Inflammatory macrophage treated with lipopolysaccharide for 4 hours (primary cell): ENCODE data around the gene PCDHGA2.
A peak's percentile ranks its signal among the peaks of the same experiment; 100 is the strongest.
"Not testable (repeated sequence)": the region's sequence is repeated elsewhere in the genome, so short reads cannot be mapped to it uniquely, and the experiment has no call there.

Source experiments
- DNase-seq: peaks from one replicate; pipeline ENCODE4 v3.0.0-alpha.2; 2020

Gene PCDHGA2

DNA sequence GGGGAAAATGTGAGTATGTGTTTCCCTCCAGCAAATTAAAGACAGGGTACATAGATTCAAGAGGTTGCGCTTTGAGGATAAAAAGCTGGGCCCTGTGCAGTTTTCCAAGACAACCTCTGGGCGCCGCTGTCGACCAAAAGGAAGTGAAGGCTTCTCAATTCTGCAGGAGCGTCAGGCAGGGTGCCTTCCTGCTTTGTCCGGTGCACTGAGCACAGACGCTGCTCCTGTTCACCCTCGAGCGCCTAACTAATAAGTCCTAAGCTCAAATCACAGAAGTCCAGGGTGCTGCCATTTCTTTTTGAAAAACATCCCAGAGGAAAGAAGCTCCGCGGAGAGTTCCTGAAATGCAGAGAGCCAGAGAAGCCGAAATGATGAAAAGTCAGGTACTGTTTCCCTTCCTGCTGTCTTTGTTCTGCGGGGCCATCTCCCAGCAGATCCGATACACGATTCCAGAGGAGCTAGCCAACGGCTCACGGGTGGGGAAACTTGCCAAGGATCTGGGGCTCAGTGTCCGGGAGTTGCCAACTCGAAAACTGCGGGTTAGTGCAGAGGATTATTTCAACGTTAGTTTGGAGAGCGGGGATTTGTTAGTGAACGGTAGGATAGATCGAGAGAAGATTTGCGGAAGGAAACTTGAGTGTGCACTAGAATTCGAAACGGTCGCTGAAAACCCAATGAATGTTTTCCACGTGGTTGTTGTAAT lies 11.5 kb downstream of the PCDHGA2 start, which contains the start of gene PCDHGB1:
TSS of gene PCDHGB1 (plus strand) at position 183 of the 703 bp plus-strand sequence. CDS start at position 345, 162 bp downstream.
- DNase-seq = no peak

- no peak for DNase-seq
These were observed 13.0 kb downstream of the PCDHGA2 start for GRCh38 chr5:141351591-141351990.

- no peak for DNase-seq
These were observed 16.4 kb downstream of the PCDHGA2 start, which contains the start of gene PCDHGA4 for GRCh38 chr5:141354900-141355469. PCDHGA4 (plus strand) TSS chr5:141355021; CDS start chr5:141355108, 87 bp downstream.

- DNase-seq = no peak
These were observed 17.1 kb downstream of the PCDHGA2 start for GRCh38 chr5:141355641-141356040.

- DNase-seq = no peak
These were observed 17.6 kb downstream of the PCDHGA2 start for GRCh38 chr5:141356133-141356532.

DNA sequence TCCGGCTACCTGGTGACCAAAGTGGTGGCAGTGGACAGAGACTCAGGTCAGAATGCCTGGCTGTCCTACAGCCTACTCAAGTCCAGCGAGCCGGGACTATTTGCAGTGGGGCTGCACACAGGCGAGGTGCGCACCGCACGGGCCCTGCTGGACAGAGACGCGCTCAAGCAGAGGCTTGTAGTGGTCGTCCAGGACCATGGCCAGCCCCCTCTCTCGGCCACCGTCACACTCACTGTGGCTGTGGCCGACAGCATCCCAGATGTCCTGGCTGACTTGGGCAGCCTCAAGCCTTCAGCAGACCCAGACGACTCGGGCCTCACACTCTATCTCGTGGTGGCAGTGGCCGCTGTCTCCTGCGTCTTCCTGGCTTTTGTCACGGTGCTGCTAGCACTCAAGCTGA lies 18.4 kb downstream of the PCDHGA2 start:
- DNase-seq = no peak

DNA sequence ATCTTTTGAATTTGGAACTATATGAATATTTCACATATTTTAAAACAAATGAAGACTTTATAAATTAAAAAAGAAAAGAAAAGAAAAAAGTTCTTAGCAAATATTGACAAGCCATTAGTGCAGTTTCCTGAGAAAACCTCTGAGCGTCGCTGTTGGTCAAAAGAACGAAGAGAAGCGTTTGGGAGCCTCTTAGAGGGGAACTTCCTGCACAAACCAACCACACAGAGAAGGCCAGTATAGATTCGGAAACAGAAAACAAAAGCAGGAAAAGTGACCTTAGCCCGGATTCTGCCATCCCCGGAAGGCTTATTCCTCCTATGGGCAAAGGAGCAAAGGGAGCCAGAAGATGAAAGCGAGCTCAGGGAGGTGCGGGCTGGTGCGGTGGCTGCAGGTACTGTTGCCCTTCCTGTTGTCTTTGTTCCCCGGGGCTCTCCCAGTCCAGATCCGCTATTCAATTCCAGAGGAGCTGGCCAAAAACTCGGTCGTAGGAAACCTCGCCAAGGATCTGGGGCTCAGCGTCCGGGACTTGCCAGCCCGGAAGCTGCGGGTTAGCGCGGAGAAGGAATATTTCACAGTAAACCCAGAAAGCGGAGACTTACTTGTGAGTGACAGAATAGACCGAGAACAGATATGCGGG lies 21.3 kb downstream of the PCDHGA2 start, which contains the start of gene PCDHGB2:
TSS of gene PCDHGB2 (plus strand) at position 205 of the 637 bp plus-strand sequence. CDS start at position 347, 142 bp downstream.
- DNase-seq = peak; percentile 15

- DNase-seq = no peak
These were observed 22.1 kb downstream of the PCDHGA2 start for GRCh38 chr5:141360685-141361084.

DNA sequence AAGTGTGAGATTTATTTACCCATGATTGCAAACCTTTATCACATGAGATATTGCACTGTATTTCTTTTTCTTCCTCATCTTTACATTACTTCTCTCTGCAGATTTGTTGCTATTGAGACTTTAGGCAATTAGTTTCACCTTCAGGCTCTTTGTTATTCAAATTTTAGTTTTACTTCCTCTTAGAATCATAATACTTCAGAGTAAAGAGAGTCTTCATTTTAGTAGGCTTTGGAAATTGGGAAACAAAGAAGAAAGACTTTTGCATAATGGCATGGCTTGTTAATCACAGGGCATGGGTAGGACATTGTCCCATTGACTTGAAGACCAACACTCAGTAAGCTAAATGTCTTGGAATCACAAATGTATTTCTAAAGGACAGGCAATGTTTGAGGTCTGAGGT lies 24.2 kb downstream of the PCDHGA2 start:
- DNase-seq = no peak

- no peak for DNase-seq
These were observed 25.5 kb downstream of the PCDHGA2 start, which contains the start of gene PCDHGA5 for GRCh38 chr5:141363952-141364660. PCDHGA5 (plus strand) TSS chr5:141364162; CDS start chr5:141364331, 169 bp downstream.

DNA sequence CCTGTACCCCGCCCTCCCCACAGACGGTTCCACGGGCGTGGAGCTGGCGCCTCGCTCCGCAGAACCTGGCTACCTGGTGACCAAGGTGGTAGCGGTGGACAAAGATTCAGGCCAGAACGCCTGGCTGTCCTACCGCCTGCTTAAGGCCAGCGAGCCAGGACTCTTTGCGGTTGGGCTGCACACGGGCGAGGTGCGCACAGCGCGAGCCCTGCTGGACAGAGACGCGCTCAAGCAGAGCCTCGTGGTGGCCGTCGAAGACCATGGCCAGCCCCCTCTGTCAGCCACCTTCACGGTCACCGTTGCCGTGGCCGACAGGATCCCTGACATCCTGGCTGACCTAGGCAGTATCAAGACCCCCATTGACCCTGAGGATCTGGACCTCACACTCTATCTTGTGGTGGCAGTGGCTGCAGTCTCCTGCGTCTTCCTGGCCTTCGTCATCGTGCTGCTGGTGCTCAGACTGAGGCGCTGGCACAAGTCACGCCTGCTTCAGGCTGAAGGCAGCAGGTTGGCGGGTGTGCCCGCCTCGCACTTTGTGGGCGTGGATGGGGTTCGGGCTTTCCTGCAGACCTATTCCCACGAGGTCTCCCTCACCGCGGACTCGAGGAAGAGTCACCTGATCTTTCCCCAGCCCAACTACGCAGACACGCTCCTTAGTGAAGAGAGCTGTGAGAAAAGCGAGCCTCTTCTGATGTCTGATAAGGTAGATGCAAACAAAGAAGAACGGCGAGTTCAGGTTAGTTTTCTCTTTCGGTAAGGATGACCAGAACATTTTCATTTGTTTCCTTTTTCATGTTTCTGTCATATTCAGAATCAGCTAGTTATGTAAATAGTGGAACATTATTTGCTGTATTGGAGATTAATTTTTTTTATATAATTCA lies 27.7 kb downstream of the PCDHGA2 start:
- no peak for DNase-seq

GRCh38 chr5:141369994-141370848 lies 31.7 kb downstream of the PCDHGA2 start, which contains the start of gene PCDHGB3:
PCDHGB3 (plus strand) TSS chr5:141370242; CDS start chr5:141370395, 153 bp downstream.
- DNase-seq = no peak

- DNase-seq = no peak
These were observed 33.3 kb downstream of the PCDHGA2 start for GRCh38 chr5:141371572-141372475.

- no peak for DNase-seq
These were observed 35.2 kb downstream of the PCDHGA2 start, which contains the start of gene PCDHGA6 for GRCh38 chr5:141373673-141374317. PCDHGA6 (plus strand) TSS chr5:141373891; CDS start chr5:141374084, 193 bp downstream.

DNA sequence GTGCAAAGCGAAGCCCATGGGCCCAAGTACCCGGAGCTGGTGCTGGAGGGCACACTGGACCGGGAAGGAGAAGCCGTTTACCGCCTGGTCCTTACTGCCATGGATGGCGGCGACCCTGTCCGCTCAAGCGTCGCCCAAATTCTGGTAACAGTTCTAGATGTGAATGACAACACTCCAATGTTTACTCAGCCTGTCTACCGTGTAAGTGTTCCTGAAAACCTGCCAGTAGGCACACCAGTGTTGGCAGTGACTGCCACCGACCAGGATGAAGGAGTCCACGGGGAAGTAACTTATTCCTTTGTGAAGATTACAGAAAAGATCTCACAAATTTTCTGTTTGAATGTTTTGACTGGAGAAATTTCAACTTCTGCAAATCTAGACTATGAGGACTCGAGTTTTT lies 36.1 kb downstream of the PCDHGA2 start:
- no peak for DNase-seq

DNA sequence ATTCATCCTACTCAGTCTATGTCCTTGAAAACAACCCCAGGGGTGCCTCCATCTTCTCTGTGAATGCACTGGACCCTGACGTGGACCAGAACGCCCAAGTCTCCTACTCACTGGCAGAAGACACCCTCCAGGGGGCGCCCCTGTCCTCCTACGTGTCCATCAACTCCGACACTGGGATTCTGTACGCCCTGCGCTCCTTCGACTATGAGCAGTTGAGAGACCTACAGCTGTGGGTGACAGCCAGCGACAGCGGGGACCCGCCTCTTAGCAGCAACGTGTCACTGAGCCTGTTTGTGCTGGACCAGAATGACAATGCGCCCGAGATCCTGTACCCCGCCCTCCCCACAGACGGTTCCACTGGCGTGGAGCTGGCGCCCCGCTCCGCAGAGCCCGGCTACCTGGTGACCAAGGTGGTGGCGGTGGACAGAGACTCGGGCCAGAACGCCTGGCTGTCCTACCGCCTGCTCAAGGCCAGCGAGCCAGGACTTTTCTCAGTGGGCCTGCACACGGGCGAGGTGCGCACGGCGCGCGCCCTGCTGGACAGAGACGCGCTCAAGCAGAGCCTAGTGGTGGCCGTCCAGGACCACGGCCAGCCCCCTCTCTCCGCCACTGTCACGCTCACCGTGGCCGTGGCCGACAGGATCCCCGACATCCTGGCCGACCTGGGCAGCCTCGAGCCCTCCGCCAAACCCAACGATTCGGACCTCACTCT lies 37.0 kb downstream of the PCDHGA2 start:
- DNase-seq = not testable (repeated sequence)

- no peak for DNase-seq
These were observed 44.1 kb downstream of the PCDHGA2 start, which contains the start of gene PCDHGA7 for GRCh38 chr5:141382469-141383294. PCDHGA7 (plus strand) TSS chr5:141382742; CDS start chr5:141382900, 158 bp downstream.
